HUDEP-2 (cell line): ENCODE results near the gene LYL1.

Experiments used
- DNase-seq, 76 experiments: peaks; one replicate each; lab custom pipeline; 2025; ENCODE audit not compliant: unreplicated experiment in 76 of 76; lab: John Stamatoyannopoulos, UW

Gene LYL1

GRCh38 chr19:13060964-13061927, 41.4 kb downstream of the LYL1 start:
- peak in 68 of 76 experiments; percentile 21 to 90 (median 74) for DNase-seq

GRCh38 chr19:13060233-13060963, 42.3 kb downstream of the LYL1 start:
- peak in 56 of 76 experiments; percentile 25 to 74 (median 53) for DNase-seq

- DNase-seq = no peak
These were observed 43.6 kb downstream of the LYL1 start for GRCh38 chr19:13058951-13059660.

- DNase-seq = no peak
These were observed 44.9 kb downstream of the LYL1 start for GRCh38 chr19:13057744-13058143.

GRCh38 chr19:13057147-13057572, 45.5 kb downstream of the LYL1 start:
- DNase-seq = no peak

GRCh38 chr19:13056052-13056660, 46.5 kb downstream of the LYL1 start:
- no peak for DNase-seq

- no peak for DNase-seq
These were observed 47.2 kb downstream of the LYL1 start for GRCh38 chr19:13055213-13056051.

- DNase-seq = no peak
These were observed 47.9 kb downstream of the LYL1 start for GRCh38 chr19:13054626-13055212.

GRCh38 chr19:13053761-13054625, 48.7 kb downstream of the LYL1 start:
- no peak for DNase-seq

- no peak for DNase-seq
These were observed 49.4 kb downstream of the LYL1 start for GRCh38 chr19:13053238-13053637.

GRCh38 chr19:13052447-13053175, 50.0 kb downstream of the LYL1 start:
- no peak for DNase-seq

GRCh38 chr19:13051557-13052165, 51.0 kb downstream of the LYL1 start:
- DNase-seq = peak in 41 of 76 experiments; percentile 21 to 85 (median 53)

GRCh38 chr19:13050274-13050673, 52.4 kb downstream of the LYL1 start:
- no peak for DNase-seq
